Thyroid gland (tissue), 4 donors: ENCODE measurements around the gene ECT2L.

Source experiments
- POLR2A ChIP-seq, 2 donors: fragments of 450-650 bp; IDR thresholded peaks; one replicate each; pipeline ENCODE4 v1.6.1; 2017; ENCODE audit warnings: antibody characterized with exemption in 2 of 2, mild to moderate bottlenecking in 2 of 2, moderate library complexity in 1 of 2
- TF ChIP-seq, protein P1 (sequence below), 6 experiments: fragments of 200-600 bp in 3 of 6; fragments of 450-650 bp in 3 of 6; sonication (generic) in 3 of 6; IDR thresholded peaks; one replicate each; pipeline ENCODE4 v1.5.1; 2016 to 2019; ENCODE audit warnings: antibody characterized with exemption in 6 of 6, mild to moderate bottlenecking in 2 of 6, inconsistent platforms in 1 of 6, moderate library complexity in 1 of 6

DNA sequence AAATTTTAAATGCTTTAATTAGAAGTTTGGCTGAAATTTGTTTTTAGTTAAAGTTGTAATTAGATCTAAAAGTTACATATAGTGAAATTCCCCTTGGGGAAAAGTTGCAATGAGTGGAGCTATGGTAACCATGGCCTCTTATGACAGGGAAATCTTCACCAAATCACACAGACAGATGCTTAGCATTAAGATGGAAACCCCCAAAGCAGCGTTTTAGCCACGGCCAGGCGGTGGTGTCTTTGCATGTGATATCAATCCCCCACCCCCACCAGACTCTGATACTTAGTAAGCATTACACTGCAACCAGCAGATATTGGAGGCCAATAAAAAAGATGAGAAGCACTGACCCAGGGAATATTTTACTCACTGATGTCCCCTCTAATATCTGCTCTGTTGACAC lies 116.4 kb downstream of the ECT2L start:
- TF ChIP-seq, protein P1, sequence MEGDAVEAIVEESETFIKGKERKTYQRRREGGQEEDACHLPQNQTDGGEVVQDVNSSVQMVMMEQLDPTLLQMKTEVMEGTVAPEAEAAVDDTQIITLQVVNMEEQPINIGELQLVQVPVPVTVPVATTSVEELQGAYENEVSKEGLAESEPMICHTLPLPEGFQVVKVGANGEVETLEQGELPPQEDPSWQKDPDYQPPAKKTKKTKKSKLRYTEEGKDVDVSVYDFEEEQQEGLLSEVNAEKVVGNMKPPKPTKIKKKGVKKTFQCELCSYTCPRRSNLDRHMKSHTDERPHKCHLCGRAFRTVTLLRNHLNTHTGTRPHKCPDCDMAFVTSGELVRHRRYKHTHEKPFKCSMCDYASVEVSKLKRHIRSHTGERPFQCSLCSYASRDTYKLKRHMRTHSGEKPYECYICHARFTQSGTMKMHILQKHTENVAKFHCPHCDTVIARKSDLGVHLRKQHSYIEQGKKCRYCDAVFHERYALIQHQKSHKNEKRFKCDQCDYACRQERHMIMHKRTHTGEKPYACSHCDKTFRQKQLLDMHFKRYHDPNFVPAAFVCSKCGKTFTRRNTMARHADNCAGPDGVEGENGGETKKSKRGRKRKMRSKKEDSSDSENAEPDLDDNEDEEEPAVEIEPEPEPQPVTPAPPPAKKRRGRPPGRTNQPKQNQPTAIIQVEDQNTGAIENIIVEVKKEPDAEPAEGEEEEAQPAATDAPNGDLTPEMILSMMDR (IDR thresholded peaks at IDR 0.05) = no peak
- no peak for TF ChIP-seq POLR2A (IDR thresholded peaks at IDR 0.05)
